ENCODE measurements around the gene NDRG3. TPM values are rescaled to one million over a fixed set of nuclear protein-coding genes. Genes with fewer than 3 reads are reported as not detected.

The NDRG3 gene
- total and polyA plus RNA-seq, 2 donors (not counting 3 experiments of a cell fraction or from before 2014, with no cell fraction given) = 25.7 to 27.7 TPM

DNA sequence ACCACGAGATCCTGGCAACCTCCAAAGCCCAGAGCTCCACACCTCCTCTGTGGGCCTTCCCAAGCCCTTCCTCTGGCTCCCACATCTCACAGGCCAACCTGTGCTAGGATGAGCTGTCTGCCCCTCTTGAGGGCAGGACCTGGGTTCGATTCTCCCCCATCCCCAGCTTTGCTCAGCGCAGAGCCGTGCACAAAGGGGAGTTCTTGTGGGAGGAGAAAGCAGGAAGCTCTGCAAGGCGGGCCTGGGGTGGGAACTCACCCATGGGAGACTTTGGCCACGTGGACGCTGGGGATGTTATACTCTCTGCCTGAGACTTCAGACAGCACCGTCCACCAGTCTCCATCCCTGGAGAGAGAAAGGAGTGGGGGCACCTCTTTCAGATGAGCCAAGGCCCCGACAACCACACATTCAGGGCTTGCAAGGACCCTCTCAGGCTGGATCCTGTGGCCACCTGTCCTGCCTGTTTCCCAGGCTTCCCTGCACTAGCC, 112.6 kb downstream of the NDRG3 start:
- FAIRE-seq = no peak
- TF ChIP-seq POLR2A (IDR thresholded peaks at IDR 0.05; ENCODE audit: low read depth, low read length) (no peak), GATA2 (IDR thresholded peaks at IDR 0.05; ENCODE audit: insufficient read depth, insufficient read length, low read depth, low read length) (no peak), JUN (IDR thresholded peaks at IDR 0.05; ENCODE audit: borderline replicate concordance, insufficient read depth, insufficient read length, low read depth) (no peak), MYC (IDR thresholded peaks at IDR 0.05; ENCODE audit: low read depth, low read length) (no peak), EZH2 (IDR thresholded peaks at IDR 0.05; ENCODE audit: borderline replicate concordance, low read depth, low read length, severe bottlenecking) (no peak), FOS (IDR thresholded peaks at IDR 0.05; ENCODE audit: borderline replicate concordance, insufficient read depth, low read length) (no peak), POLR2AphosphoS5 (IDR thresholded peaks at IDR 0.05; ENCODE audit: insufficient read depth, low read depth, low read length) (no peak)
- TF ChIP-seq, protein P1, sequence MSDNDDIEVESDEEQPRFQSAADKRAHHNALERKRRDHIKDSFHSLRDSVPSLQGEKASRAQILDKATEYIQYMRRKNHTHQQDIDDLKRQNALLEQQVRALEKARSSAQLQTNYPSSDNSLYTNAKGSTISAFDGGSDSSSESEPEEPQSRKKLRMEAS (IDR thresholded peaks at IDR 0.05; ENCODE audit: insufficient read depth, insufficient read length) = no peak
- TF ChIP-seq, protein P2, sequence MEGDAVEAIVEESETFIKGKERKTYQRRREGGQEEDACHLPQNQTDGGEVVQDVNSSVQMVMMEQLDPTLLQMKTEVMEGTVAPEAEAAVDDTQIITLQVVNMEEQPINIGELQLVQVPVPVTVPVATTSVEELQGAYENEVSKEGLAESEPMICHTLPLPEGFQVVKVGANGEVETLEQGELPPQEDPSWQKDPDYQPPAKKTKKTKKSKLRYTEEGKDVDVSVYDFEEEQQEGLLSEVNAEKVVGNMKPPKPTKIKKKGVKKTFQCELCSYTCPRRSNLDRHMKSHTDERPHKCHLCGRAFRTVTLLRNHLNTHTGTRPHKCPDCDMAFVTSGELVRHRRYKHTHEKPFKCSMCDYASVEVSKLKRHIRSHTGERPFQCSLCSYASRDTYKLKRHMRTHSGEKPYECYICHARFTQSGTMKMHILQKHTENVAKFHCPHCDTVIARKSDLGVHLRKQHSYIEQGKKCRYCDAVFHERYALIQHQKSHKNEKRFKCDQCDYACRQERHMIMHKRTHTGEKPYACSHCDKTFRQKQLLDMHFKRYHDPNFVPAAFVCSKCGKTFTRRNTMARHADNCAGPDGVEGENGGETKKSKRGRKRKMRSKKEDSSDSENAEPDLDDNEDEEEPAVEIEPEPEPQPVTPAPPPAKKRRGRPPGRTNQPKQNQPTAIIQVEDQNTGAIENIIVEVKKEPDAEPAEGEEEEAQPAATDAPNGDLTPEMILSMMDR (IDR thresholded peaks at IDR 0.05; ENCODE audit: extremely low read depth in 1 of 2, insufficient read depth in 1 of 2, low read depth in 1 of 2, low read length in 2 of 2) = no peak
- no peak for DNase-seq (ENCODE audit: low read depth, low spot score)
- no peak overlapping the region for H2AFZ ChIP-seq (ENCODE audit: low read depth, low read length)
- no peaks in the 10 kb centered on the region for H3K79me2 ChIP-seq (ENCODE audit: control insufficient read depth, insufficient read depth, low read length)
- no peaks in the 10 kb centered on the region for H3K4me1 ChIP-seq (ENCODE audit: control insufficient read depth, extremely low read depth, insufficient read depth, low read length)
- H3K27me3 ChIP-seq (ENCODE audit: control insufficient read depth in 2 of 2, insufficient read depth in 2 of 2, low read length in 2 of 2) = no peaks in the 10 kb centered on the region
- no peak overlapping the region for H3K4me2 ChIP-seq (ENCODE audit: insufficient read depth, low read length)
- H3K9ac ChIP-seq (replicated peaks; ENCODE audit: extremely low read depth, insufficient read depth, low read length) = no peak overlapping the region
- ChIA-PET CTCF (interaction anchor here (0.9 kb wide), 1 partner anchor 175 kb away, joined by 3 read pairs; no protein-coding TSS in a partner anchor), POLR2A (no interaction called here)
- H4K20me1 ChIP-seq (replicated peaks; ENCODE audit: control insufficient read depth, extremely low read depth, insufficient read depth, low read length) = no peaks in the 10 kb centered on the region
- no peak overlapping the region for H3K27ac ChIP-seq (ENCODE audit: insufficient read depth, low read depth, low read length)
- no peaks in the 10 kb centered on the region for H3K9me1 ChIP-seq (replicated peaks; ENCODE audit: control insufficient read depth, extremely low read depth, insufficient read depth, low read length)
- H3K9me3 ChIP-seq (replicated peaks; ENCODE audit: control insufficient read depth, insufficient read depth, low read length) = no peaks in the 10 kb centered on the region
- intact Hi-C loops (cut with micrococcal nuclease) (no loop called here), dilution Hi-C loops (cut with MboI; ENCODE audit: extremely low pct_ligation_motif_present, low sequenced_read_pairs) (no loop called here)
- no TSS peak for BruUV-seq (replicated peaks)
- no peaks in the 10 kb centered on the region for H3K36me3 ChIP-seq (ENCODE audit: control insufficient read depth in 2 of 2, extremely low read depth in 1 of 2, insufficient read depth in 2 of 2, low read length in 2 of 2)
- H3K4me3 ChIP-seq (replicated peaks in 1 of 3; ENCODE audit: insufficient read depth in 1 of 3, low read depth in 1 of 3, low read length in 3 of 3) = no peak overlapping the region
